GM21529 (cell line): Measurements from ENCODE around the gene GMPPB.
"Not testable (repeated sequence)": the region's sequence is repeated elsewhere in the genome, so short reads cannot be mapped to it uniquely, and the experiment has no call there.

ENCODE experiments used
- ATAC-seq: cut with Tn5 transposase; IDR thresholded peaks from one replicate; pipeline ENCODE4 v1.9.1; 2021; ENCODE audit not compliant: unreplicated experiment

Gene GMPPB

DNA sequence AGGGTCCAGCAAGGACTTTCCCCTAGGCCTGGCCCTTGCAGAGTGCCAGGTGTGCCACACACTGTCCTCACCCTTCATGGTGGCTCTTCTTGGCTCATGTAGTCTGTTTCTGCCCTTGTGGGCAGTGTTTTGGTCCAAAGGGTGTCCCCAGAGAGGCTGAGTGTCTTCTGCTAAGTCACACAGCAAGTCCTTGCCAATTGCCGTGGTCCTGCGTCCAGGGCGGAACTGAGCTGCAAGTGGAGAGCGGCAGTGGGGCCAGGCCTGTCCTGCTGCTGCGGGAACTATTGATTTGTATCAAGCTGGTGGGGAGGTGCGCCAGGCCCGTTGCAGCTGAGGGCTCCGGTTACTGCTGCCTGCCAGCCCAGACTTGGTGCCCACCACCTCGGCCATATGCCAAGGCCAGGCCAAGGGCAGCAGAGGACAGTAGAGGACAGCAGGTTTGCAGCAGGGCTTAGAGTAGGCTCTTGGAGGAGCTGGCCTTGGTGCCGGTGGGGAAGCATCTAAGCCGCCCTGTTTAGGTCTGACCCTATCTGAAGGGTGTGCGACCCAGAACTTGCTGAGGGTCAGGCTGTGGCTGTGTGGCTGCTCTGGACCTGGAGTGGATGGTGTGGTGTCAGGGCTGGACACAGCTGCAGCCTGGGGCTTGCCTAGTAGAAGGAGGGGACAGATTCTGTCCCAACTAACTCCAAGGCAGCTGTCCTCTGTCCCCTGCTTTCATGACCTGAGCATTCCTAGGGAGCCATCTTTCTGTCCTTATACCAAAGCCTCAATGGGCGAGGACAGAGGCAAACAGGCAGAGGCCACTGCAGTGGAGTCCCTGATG, 8.8 kb downstream of the GMPPB start:
- ATAC-seq = no peak

DNA sequence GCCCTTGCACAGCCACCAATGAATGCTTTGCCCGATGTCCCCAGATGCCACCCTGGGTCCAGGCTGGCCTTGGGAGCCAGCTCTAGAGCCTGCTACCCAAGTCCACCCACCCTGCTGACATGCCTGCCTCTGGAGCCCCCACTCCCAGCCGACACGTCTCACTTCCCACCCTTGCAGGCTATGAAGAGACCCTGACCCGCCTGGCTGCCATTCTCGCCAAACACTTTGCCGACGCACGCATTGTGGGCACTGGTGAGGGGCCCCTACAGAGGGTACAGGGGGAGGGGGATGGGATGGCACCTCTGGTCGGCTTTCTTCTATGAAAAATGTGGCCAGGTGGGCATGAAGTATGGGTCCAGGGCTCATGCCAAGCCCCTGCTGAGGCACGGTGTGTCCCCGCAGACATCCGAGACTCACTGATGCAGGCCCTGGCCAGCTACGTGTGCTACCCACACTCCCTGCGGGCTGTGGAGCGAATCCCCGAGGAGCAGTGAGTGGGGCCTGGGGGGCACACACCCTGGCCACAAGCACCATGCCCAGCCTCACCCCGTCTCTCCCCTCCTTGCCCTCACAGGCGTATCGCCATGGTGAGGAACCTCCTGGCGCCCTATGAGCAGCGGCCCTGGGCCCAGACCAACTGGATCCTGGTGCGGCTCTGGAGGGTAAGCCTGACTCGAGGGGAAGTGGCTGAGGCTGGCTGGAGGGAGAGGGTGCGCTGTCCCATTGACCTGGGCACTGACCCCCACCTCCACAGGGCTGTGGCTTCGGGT, 10.2 kb downstream of the GMPPB start:
- no peak for ATAC-seq

DNA sequence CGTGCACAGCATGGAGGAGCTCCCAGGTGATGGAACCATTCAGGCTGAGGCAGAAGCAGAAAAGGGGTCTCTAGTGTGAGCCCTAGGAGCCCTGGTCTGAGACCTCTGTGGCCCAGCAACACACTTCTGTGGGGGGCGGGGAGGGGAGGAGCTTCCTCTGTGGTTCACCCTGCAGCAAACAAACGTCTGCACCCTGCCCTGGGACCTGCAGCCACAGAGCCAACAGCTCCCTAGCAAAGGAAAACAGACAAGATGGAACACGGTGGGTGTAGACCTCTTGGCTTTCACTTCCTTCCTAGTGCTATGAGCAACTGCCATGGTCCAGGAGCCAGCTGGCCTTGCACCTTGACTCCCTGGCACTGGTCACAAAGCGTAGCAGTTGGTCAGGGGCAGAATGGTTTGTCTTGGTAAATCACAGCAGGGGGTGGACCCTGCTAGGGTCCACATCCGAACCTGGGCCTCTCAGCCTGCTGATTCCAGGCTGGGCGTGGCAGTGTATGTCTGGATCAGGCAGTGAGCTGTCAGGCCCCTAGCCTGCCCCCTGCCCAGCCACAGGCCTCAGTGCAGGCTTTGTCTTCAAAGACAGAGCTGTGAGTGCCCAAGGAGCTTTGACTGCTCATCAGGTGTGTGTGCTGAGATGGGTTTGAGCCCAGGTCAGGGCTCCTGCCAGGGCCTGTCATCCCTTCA, 11.0 kb downstream of the GMPPB start:
- no peak for ATAC-seq

DNA sequence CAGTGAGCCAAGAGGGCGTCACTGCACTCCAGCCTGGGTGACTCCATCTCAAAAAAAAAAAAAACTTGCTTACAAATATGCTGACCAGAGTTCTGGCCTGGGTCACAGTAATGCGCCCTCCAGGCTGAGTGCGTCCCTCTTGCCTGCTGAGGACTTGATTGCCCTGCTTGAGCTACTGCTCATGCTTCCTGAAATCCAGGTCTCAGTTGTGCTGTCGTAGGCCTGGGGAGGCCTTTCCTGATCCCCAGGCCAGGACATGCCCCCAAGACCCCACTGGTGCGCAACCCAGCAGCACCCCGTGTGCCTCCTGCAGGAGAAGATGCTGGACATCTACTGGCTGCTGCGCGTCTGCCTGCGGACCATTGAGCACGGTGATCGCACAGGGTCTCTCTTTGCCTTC, 11.6 kb downstream of the GMPPB start:
- no peak for ATAC-seq

DNA sequence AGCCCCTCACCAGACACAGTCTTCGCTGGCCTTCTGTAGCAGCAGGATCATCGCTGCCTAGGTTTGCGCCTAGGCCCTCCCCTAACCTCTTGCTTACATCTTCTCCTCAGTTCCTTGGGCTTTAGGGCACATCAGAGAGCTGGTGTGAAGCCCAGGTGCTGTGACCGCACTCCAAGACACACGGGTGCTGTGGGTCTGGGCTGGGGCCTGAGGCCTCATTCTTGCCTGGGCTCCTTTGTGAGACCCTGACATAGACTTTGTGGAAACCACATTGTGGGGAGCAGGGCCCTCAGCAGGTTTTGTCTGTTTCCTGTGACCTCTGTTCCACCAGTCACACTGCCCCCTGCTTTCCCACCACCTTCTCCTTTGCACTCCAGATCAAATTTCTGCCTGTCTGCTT, 12.3 kb downstream of the GMPPB start:
- ATAC-seq = no peak

DNA sequence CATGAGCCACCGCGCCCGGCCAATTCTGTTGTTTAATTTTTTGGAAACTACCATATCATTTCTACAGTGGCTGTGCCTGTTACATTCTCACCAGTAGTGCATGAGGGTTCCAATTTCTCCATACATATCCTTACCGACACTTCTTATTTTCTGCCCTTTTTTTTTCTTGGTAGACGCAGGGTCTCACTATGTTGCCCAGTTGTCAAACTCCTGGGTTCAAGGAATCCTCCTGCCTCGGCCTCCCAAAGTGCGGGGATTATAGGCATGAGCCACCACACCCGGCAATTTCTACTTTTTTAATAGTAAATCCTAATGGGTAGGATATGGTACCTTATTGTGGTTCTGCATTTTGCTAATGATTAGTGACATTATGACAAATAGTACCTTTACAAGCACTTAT, 13.9 kb downstream of the GMPPB start:
- no peak for ATAC-seq

DNA sequence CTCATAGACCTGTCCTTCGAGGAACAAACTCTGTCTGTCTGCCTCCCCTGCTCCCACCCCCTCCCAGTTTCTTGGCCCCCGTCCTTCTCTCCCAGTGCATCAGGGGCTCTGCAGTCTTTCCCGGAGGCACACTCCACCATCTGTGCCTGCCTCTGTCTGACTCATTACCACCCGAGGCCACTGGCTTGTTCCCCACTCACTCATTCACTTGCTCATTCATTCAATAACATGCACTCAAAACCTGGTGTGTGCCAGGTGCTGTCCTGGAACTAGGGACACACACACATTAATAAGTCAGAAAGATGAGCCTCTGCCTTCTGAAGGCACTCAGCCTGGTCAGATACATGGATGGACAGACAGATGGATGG, 16.7 kb downstream of the GMPPB start:
- ATAC-seq = no peak

DNA sequence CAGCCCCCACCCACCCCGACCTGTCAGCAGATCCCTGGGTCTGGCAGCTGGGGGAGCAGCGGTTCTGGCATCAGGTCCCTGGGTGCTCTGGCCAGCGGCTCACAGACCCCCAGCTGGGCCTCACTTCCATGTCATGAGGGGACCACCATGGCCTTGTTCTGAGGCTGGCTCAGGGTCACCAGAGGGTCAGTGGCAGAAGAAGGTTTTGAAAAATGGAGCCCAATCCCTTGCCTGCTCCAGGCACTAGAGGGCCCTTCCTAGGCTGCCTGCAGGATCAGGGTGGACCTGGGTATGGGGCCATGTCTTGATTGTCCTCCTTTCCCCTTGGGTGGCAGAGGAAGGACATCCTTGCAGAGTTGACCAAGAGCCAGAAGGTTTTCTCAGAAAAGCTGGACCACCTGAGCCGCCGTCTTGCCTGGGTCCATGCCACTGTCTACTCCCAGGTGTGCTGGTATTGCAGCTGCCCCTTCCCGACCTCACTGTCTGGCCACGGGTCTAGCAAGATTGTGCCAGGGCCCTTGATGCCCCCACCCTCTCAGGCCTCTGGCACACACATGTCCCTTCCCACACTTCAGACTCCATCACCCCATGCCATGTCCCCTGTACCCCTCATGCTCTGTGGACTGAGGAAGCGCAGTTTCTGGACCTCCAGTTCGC, 17.2 kb downstream of the GMPPB start:
- no peak for ATAC-seq

DNA sequence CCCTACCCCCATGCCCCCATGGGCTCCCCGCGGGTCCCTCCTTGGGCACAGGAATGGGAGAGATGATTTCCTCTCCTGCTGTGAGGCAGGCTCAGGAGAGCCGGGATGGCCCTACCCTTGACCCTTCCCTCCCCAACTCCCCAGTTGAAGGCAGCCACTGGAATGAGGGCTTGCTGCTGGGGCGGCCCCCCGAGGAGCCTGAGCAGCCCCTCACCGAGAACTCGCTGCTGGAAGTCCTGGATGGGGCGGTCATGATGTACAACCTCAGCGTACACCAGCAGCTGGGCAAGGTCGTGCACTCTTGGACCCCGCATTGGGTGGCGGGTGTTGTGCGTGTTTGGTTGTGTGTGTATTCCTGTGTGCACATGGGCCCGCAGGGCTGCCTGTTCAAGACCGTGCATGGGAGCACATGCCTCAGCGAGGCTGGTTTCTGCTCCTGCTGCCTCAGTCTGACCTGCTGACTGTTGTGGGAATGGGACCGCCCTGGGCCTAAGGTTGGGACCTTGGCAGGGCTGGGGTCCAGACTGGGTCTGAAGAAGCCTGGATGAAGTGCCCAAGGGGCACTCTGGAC, 18.3 kb downstream of the GMPPB start:
- no peak for ATAC-seq

DNA sequence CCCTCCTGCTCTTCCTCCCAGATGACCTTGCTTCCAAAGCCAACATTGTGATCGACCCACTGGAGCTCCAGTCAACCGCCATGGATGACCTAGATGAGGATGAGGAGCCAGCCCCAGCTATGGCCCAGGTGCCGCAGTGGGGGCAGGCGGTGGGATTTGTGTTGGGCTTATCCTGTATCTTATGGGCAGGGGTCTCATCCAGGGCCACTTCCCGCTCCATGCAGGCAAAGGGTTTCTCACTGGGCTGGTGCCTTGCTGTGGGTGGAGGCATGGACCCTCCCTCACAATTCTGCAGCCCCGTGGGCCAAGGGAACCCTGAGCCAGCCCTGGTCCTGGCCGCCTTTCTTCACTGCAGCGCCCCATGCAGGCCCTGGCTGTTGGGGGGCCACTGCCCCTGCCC, 19.1 kb downstream of the GMPPB start:
- ATAC-seq = no peak

DNA sequence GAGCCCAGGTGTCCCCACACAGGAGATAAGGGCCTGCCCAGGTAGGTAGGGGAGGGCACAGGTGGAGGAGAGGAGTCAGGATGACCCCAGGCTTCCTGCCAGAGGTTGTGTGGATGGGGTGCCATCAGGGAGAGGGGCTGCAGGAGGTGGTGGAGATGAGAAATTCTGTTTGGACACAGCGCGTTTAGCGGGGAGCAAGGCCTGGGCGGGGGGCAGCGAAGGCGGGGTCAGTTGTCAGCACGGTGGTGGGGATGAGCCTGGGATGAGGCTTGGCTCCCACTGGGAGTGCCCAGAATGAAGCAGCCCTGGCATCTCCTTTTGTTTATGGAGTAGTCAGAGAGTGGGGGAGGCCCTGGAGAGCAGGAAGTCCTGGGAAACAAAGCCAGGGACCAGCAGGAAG, 19.8 kb downstream of the GMPPB start:
- ATAC-seq = no peak

DNA sequence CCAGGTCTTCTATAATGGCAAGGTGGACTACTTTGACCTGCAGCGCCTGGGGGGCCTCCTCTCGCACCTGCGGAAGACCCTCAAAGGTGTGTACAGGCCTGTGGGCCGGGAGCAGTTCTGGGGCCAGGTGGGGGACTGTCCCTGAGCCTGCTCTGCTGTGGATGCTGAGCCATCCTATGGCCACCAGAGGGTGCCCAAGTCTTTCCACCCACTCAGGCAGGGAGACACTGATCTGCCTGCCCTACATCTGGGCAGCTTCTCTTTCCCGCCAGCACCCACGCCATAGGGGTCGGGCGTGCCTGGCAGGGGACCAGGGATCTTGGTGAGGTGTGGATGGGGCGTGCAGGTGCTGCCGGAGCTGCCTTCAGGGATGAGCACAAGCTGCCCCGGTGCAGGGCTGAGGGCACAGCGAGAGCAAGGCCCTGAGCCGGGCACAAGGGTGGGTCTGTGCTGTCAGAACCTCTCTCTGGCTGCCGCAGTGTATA, 20.3 kb downstream of the GMPPB start:
- no peak for ATAC-seq

DNA sequence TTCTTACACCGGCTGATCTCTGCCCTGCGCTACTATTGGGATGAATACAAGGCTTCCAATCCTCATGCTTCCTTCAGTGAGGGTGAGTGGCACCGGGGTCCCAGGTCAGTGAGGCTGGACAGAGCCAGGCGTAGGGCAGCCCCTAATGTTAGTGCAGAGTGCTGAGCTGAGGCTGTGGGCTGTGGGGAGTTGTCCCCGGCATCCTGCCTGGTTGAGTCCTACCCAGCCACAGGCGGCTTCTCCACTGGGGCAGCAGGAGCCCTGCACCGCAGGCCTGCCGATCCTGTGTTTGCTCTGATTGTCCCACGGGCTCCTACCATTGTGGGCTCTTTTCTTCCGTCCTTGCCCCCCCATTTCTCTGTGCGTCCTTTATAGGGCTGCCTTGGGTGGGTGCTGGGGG, 21.1 kb downstream of the GMPPB start:
- ATAC-seq = no peak

DNA sequence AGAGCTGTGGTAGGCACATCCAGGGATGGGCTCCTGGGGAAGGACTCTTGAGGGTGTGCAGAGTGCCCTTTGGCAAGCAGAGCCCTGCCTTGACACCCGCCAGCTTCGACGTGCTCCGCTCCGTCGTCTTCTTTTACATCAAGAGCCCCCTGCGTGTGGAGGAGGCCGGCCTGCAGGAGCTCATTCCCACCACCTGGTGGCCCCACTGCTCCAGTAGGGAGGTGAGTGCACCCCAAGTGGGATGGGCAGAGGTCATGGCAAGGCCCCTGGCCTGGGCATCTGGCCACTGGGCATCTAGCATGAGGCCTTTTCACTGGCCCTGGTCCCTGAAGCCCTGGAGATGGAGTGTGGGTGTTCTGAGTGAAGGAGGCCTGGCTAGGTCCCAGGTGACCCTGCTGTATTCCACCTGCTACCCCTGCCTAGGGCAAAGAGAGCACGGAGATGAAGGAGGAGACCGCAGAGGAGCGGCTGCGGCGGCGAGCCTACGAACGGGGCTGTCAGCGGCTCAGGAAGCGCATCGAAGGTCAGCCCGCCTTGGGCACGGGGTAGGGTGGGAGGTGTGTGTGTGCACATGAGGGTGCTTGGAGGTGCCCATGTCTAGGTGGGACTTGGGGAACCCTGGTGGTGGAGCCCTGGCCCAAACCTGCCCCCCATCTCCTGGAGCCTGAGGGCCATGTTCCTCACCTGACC, 22.2 kb downstream of the GMPPB start:
- ATAC-seq = no peak

DNA sequence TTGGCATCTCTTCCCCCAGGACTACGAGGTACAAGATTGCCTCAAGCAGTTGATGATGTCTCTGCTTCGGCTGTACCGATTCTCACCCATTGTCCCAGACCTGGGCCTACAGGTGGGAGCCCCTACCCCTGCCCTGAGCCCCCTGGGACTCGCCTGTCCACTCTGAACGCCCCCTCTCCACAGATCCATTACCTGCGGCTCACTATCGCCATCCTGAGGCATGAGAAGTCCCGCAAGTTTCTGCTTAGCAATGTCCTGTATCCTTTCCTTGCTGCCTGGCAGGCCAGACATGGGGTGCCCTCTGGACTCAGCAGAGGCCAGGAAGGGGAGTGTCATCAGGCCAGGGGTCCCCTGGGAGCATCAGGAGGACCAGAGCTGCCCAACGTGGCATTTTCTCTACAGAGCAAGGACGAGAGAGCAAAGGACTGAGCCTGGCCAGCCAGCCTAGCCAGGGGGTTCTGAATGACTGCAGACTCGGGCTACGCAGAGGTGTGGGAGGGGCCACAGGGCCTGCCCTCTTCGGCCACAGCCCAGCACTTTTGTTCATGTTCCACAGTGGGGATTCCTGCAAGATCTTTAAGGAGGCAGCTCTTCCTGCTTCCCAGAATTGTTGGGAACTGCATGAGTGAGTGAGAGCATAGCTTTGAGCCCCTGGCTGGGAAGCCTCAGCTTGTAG, 23.2 kb downstream of the GMPPB start:
- ATAC-seq = no peak

DNA sequence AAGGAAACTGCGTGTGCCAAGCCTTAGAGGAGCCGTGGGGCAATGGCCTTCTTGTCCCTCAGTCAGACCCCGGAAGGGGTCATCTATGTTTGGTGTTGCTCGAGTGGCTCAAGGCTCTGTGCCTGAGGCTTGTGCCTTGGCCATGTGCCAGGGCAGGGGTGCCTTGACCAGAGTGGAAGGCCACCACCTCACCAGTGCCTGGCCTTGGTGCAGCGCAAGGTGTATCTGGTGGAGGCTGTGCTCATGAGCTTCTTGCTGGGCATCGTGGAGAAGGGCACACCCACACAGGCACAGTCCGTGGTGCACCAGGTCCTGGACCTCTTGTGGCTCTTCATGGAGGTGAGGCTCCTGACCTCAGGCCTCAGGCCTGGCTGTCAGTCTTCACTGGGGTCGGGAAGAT, 23.7 kb downstream of the GMPPB start:
- ATAC-seq = no peak

DNA sequence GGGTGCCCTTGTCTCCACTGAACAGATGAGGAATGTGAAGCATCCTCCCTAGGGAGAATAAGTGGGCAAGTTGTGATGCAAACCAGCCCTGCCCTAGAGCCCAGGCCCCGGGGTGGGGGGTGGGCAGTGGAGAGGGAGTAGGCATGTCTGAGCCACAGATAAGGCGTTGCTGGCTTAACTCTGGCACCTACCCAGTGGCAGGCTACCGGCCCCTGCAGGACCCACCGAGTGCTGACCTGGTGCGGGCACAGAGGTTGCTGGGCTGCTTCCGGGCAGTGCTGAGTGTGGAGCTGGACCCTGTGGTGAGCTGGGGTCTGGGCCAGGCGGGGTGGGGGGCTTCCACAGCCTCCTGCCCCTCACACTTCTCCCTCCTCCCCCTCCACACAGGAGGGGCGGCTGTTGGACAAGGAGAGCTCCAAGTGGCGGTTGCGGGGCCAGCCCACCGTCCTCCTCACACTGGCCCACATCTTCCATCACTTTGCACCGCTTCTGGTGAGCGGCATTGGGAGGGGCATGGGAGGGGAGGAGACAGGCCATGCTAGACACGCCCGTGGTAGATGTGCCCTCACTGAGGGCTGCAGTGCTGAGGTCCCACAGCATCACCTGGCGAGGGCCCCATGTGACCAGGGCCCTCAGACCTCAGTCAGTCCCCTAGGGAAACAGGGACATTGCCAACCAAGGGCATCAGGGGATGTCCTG, 24.3 kb downstream of the GMPPB start:
- no peak for ATAC-seq

DNA sequence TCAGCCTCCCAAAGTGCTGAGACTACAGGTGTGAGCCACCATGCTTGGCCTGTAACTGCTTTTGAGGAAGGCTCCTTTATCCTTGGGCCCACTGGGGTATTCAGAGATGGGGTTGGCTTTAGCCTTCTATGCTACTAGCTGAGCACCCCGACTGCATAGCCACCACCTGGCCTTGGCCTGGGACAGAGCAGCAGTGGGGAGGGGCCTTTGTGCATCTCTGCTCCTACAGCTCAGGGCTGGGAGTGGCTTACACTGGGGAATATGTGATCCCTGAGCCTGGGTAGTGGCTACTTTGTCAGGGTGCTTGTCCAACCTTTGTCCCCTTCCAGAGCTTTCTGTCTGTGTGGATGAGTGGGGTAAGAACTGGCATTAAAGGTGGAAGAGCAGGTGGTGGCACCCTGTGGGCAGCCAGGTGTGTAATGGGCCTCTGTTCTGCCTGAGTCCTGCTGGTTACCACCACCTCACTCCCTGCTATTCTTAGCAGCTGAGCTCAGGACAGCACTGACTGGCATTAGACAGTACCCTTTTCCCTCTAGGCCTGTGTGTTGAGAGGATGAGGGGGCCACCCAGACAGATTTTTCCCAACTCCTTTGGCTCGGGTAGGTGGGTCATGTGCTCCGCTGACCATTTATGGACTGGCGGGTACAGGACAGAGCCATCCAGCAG, 28.3 kb downstream of the GMPPB start:
- not testable (repeated sequence) for ATAC-seq
